ENCODE data around the gene DMBX1.

The DMBX1 gene

DNA sequence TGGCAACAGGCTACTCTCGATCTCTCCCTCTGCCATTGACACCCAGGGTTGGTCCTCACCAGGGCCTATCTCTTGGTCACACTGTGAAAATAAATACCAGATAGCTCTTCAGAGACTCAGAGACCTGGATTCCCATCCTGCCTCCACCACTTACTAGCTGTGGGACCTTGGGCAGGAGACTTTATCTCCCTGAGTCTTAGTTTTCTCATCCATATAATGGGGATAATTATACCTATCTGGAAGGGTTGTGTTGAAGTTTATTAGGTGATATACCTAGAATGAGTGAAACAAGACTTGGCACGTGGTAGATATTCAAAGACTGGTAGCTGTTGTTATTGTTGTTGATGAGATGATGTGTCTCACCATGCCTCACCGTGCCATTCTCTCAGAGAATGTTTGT lies 7.4 kb downstream of the DMBX1 start:
- Histone ChIP-seq H2BK15ac (ENCODE audit: low read length) (no peak overlapping the region), H4K91ac (ENCODE audit: low read depth, low read length, poor library complexity) (no peak overlapping the region), H3K23ac (ENCODE audit: low read depth, low read length, poor library complexity) (no peak overlapping the region), H2AK5ac (ENCODE audit: low read depth, low read length) (no peak overlapping the region), H2BK120ac (ENCODE audit: low read depth, low read length) (no peak overlapping the region), H3K36me3 (replicated peaks in 1 of 2; ENCODE audit: control insufficient read depth in 2 of 2, insufficient read depth in 2 of 2, low read length in 2 of 2) (no peaks in the 10 kb centered on the region), H3K9me3 (replicated peaks in 1 of 2; ENCODE audit: control insufficient read depth in 2 of 2, insufficient read depth in 1 of 2, low read depth in 1 of 2, low read length in 2 of 2) (no peaks in the 10 kb centered on the region), H3K27ac (replicated peaks; ENCODE audit: low read length) (no peak overlapping the region), H3K4me3 (ENCODE audit: low read length in 2 of 2) (no peak overlapping the region), H3K79me1 (ENCODE audit: low read depth, low read length) (no peaks in the 10 kb centered on the region), H2BK12ac (ENCODE audit: low read length) (no peak overlapping the region), H2BK5ac (ENCODE audit: low read length) (no peak overlapping the region), H3K4ac (ENCODE audit: low read length) (no peak overlapping the region), H2AFZ (ENCODE audit: low read length) (no peak overlapping the region), H3K14ac (ENCODE audit: low read length) (no peak overlapping the region), H3K9ac (ENCODE audit: low read depth, low read length, poor library complexity) (no peak overlapping the region), H3K27me3 (ENCODE audit: control insufficient read depth in 3 of 3, insufficient read depth in 3 of 3, low read depth in 1 of 3, low read length in 3 of 3) (peaks cover 16 to 93% (median 44%) of the 10 kb centered on the region in 3 experiments), H4K8ac (ENCODE audit: low read depth, low read length) (no peak overlapping the region), H3K4me2 (ENCODE audit: insufficient read depth, low read length, poor library complexity, severe bottlenecking) (no peak overlapping the region), H3K4me1 (ENCODE audit: control insufficient read depth in 2 of 2, insufficient read depth in 1 of 2, low read depth in 1 of 2, low read length in 2 of 2) (peaks cover 0 to 3% of the 10 kb centered on the region in 2 donors), H3K18ac (ENCODE audit: low read length) (no peak overlapping the region)
- WGBS, 2 donors (ENCODE audit: extremely low coverage in 2 of 2, insufficient read length in 2 of 2, insufficient replicate concordance in 1 of 2), result no CpG with 5 or more reads among the region's 3 CpGs
- no peak for DNase-seq (ENCODE audit: low spot score)

DNA sequence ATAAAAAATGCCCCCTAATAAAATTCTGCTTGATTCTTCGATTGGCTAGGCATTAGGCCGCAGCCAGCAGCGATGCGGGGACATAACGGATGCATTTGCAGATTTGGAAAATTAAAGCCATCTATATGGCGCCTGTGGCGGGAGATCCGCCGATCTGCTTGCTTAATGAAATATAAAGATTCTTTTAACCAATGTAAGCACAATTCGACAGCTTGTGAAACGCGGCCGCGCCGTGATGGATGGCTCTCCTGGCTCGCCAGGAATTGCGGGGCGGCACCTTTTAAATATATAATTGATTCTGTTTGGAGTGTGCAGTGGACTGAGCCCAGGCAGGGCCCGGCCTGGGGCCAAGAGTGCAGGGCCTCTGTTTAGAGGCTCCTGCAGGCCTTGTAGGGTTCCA lies 8.0 kb downstream of the DMBX1 start:
- Histone ChIP-seq H3K4me2 (ENCODE audit: insufficient read depth, low read length, poor library complexity, severe bottlenecking) (no peak overlapping the region), H3K9ac (ENCODE audit: low read depth, low read length, poor library complexity) (no peak overlapping the region), H3K79me1 (ENCODE audit: low read depth, low read length) (no peaks in the 10 kb centered on the region), H3K14ac (ENCODE audit: low read length) (no peak overlapping the region), H2AFZ (ENCODE audit: low read length) (no peak overlapping the region), H4K91ac (ENCODE audit: low read depth, low read length, poor library complexity) (no peak overlapping the region), H3K27ac (replicated peaks; ENCODE audit: low read length) (no peak overlapping the region), H3K23ac (ENCODE audit: low read depth, low read length, poor library complexity) (no peak overlapping the region), H3K4ac (ENCODE audit: low read length) (no peak overlapping the region), H3K4me1 (ENCODE audit: control insufficient read depth in 2 of 2, insufficient read depth in 1 of 2, low read depth in 1 of 2, low read length in 2 of 2) (peaks cover 0 to 3% of the 10 kb centered on the region in 2 donors), H3K9me3 (replicated peaks in 1 of 2; ENCODE audit: control insufficient read depth in 2 of 2, insufficient read depth in 1 of 2, low read depth in 1 of 2, low read length in 2 of 2) (no peaks in the 10 kb centered on the region), H2BK120ac (ENCODE audit: low read depth, low read length) (no peak overlapping the region), H2AK5ac (ENCODE audit: low read depth, low read length) (no peak overlapping the region), H3K36me3 (replicated peaks in 1 of 2; ENCODE audit: control insufficient read depth in 2 of 2, insufficient read depth in 2 of 2, low read length in 2 of 2) (no peaks in the 10 kb centered on the region), H2BK5ac (ENCODE audit: low read length) (no peak overlapping the region), H4K8ac (ENCODE audit: low read depth, low read length) (no peak overlapping the region), H3K18ac (ENCODE audit: low read length) (no peak overlapping the region), H2BK15ac (ENCODE audit: low read length) (no peak overlapping the region), H2BK12ac (ENCODE audit: low read length) (no peak overlapping the region), H3K4me3 (ENCODE audit: low read length in 2 of 2) (no peak overlapping the region), H3K27me3 (ENCODE audit: control insufficient read depth in 3 of 3, insufficient read depth in 3 of 3, low read depth in 1 of 3, low read length in 3 of 3) (peaks cover 9 to 93% (median 38%) of the 10 kb centered on the region in 3 experiments)
- no peak for DNase-seq (ENCODE audit: low spot score)
- WGBS, 2 donors (ENCODE audit: extremely low coverage in 2 of 2, insufficient read length in 2 of 2, insufficient replicate concordance in 1 of 2), result no CpG with 5 or more reads among the region's 19 CpGs

DNA sequence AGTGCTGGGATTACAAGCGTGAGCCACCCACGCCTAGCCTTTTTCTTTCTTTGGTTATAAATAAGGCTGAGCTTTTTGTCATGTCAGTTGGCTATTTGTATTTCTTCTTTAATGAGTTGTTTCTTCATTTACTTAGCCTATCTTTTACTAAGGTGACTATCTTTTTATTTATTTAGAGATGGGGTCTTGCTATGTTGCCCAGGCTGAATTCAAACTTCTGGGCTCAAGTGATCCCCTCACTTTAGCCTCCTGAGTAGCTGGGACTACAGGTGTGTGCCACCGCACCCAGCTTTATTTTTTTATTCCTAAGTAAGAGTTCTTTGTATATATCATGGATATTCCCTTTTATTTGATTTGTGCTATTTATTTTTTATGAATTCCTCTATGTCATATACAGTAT lies 11.9 kb downstream of the DMBX1 start:
- Histone ChIP-seq H3K4me2 (ENCODE audit: insufficient read depth, low read length, poor library complexity, severe bottlenecking) (no peak overlapping the region), H3K4me1 (ENCODE audit: control insufficient read depth in 2 of 2, insufficient read depth in 1 of 2, low read depth in 1 of 2, low read length in 2 of 2) (peaks cover 0 to 3% of the 10 kb centered on the region in 2 donors), H3K9me3 (replicated peaks in 1 of 2; ENCODE audit: control insufficient read depth in 2 of 2, insufficient read depth in 1 of 2, low read depth in 1 of 2, low read length in 2 of 2) (no peaks in the 10 kb centered on the region), H2AK5ac (ENCODE audit: low read depth, low read length) (no peak overlapping the region), H2AFZ (ENCODE audit: low read length) (no peak overlapping the region), H4K8ac (ENCODE audit: low read depth, low read length) (no peak overlapping the region), H3K27me3 (ENCODE audit: control insufficient read depth in 3 of 3, insufficient read depth in 3 of 3, low read depth in 1 of 3, low read length in 3 of 3) (peaks cover 0 to 66% (median 5%) of the 10 kb centered on the region in 3 experiments), H2BK5ac (ENCODE audit: low read length) (no peak overlapping the region), H3K9ac (ENCODE audit: low read depth, low read length, poor library complexity) (no peak overlapping the region), H3K27ac (replicated peaks; ENCODE audit: low read length) (no peak overlapping the region), H2BK12ac (ENCODE audit: low read length) (no peak overlapping the region), H2BK120ac (ENCODE audit: low read depth, low read length) (no peak overlapping the region), H3K14ac (ENCODE audit: low read length) (no peak overlapping the region), H3K18ac (ENCODE audit: low read length) (no peak overlapping the region), H3K23ac (ENCODE audit: low read depth, low read length, poor library complexity) (no peak overlapping the region), H3K4ac (ENCODE audit: low read length) (no peak overlapping the region), H3K79me1 (ENCODE audit: low read depth, low read length) (no peaks in the 10 kb centered on the region), H2BK15ac (ENCODE audit: low read length) (no peak overlapping the region), H3K36me3 (replicated peaks in 1 of 2; ENCODE audit: control insufficient read depth in 2 of 2, insufficient read depth in 2 of 2, low read length in 2 of 2) (no peaks in the 10 kb centered on the region), H3K4me3 (ENCODE audit: low read length in 2 of 2) (no peak overlapping the region), H4K91ac (ENCODE audit: low read depth, low read length, poor library complexity) (no peak overlapping the region)
- no peak for DNase-seq (ENCODE audit: low spot score)
- WGBS, 2 donors (ENCODE audit: extremely low coverage in 2 of 2, insufficient read length in 2 of 2, insufficient replicate concordance in 1 of 2), result no CpG with 5 or more reads among the region's 3 CpGs

DNA sequence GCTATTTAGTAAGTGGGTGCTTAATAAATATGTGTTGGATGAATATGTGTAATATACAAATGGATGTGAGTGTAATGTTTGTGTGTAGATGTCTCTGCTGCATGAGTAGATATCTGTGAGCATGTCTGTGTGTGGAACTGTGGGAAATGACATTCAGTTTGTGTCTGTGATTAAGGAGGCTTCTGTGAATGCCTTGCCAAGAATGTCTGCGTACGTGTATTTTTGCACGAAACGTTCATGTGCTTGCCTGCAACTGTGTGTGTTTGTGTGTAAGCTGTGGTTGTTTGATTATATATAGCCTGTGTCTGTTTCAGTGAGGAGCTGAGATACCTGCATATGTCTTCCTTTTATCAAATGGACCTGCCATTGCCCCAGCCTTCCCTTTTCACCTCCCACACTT lies 13.8 kb downstream of the DMBX1 start:
- Histone ChIP-seq H3K4me3 (ENCODE audit: low read length in 2 of 2) (no peak overlapping the region), H3K27ac (replicated peaks; ENCODE audit: low read length) (no peak overlapping the region), H3K4ac (ENCODE audit: low read length) (no peak overlapping the region), H3K79me1 (ENCODE audit: low read depth, low read length) (no peaks in the 10 kb centered on the region), H2AFZ (ENCODE audit: low read length) (no peak overlapping the region), H2BK120ac (ENCODE audit: low read depth, low read length) (no peak overlapping the region), H4K91ac (ENCODE audit: low read depth, low read length, poor library complexity) (no peak overlapping the region), H3K14ac (ENCODE audit: low read length) (no peak overlapping the region), H2BK12ac (ENCODE audit: low read length) (no peak overlapping the region), H3K9me3 (replicated peaks in 1 of 2; ENCODE audit: control insufficient read depth in 2 of 2, insufficient read depth in 1 of 2, low read depth in 1 of 2, low read length in 2 of 2) (no peaks in the 10 kb centered on the region), H3K4me1 (ENCODE audit: control insufficient read depth in 2 of 2, insufficient read depth in 1 of 2, low read depth in 1 of 2, low read length in 2 of 2) (peaks cover 7 to 10% of the 10 kb centered on the region in 2 donors), H4K8ac (ENCODE audit: low read depth, low read length) (no peak overlapping the region), H3K36me3 (replicated peaks in 1 of 2; ENCODE audit: control insufficient read depth in 2 of 2, insufficient read depth in 2 of 2, low read length in 2 of 2) (no peaks in the 10 kb centered on the region), H3K9ac (ENCODE audit: low read depth, low read length, poor library complexity) (no peak overlapping the region), H2BK15ac (ENCODE audit: low read length) (no peak overlapping the region), H2BK5ac (ENCODE audit: low read length) (no peak overlapping the region), H3K18ac (ENCODE audit: low read length) (no peak overlapping the region), H3K4me2 (ENCODE audit: insufficient read depth, low read length, poor library complexity, severe bottlenecking) (no peak overlapping the region), H3K27me3 (ENCODE audit: control insufficient read depth in 3 of 3, insufficient read depth in 3 of 3, low read depth in 1 of 3, low read length in 3 of 3) (peaks cover 0 to 55% (median 2%) of the 10 kb centered on the region in 3 experiments), H2AK5ac (ENCODE audit: low read depth, low read length) (no peak overlapping the region), H3K23ac (ENCODE audit: low read depth, low read length, poor library complexity) (no peak overlapping the region)
- no CpG with 5 or more reads among the region's 4 CpGs for WGBS, 2 donors (ENCODE audit: extremely low coverage in 2 of 2, insufficient read length in 2 of 2, insufficient replicate concordance in 1 of 2)
- no peak for DNase-seq (ENCODE audit: low spot score)
